ENCODE results near the gene PCDH1. TPM values are rescaled to one million over a fixed set of nuclear protein-coding genes. Genes with fewer than 3 reads are reported as not detected.
A peak's percentile ranks its signal among the peaks of the same experiment; 100 is the strongest.

Gene PCDH1
- total and polyA plus RNA-seq, 2 of the 8 experiments (the other 6 are each of a cell fraction or from before 2014, with no cell fraction given) = 101 to 102 TPM

DNA sequence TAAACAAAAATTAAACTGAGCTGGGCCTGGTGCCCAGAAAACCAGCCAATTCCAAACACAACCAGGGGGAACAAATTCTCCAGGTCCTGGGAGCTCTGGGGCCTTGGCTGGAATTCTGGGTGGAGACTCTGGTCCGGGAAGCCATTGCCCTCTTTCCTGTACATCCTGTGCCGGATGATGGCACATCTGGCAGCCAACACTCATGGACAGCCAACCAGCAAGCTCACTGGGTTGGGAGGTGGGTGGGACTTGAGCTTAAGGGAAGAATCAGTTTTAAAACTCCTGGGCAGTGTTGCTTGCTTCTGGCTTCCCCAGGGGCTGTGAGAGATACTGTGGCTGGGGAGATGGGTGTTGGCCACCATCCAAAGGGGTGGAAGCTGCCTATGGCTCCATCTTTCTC is 56.1 kb downstream of the PCDH1 start:
- no peak overlapping the region for H3K4me3 ChIP-seq (ENCODE audit: extremely low read depth in 1 of 4, insufficient read depth in 2 of 4, low read depth in 3 of 4, low read length in 4 of 4)
- ChIA-PET CTCF (ENCODE audit: partially characterized antibody) (interaction anchor here (0.7 to 14.3 kb wide), 28 partner anchors 8 to 153 kb away, joined by 3 to 232 read pairs (median 4); partner anchors contain the start of genes PCDH1, PCDH12 and RNF14), POLR2A (ENCODE audit: partially characterized antibody) (interaction anchor here (0.6 to 14.8 kb wide), 8 partner anchors 10 to 61 kb away, joined by 3 to 160 read pairs (median 8); partner anchors contain the start of gene PCDH1)
- no peak overlapping the region for H3K56ac ChIP-seq (replicated peaks; ENCODE audit: insufficient read length, low read depth, low read length)
- H3K79me2 ChIP-seq (ENCODE audit: control insufficient read depth in 1 of 2, insufficient read depth in 2 of 2, low read length in 2 of 2) = no peaks in the 10 kb centered on the region
- no peak overlapping the region for H3K14ac ChIP-seq (ENCODE audit: insufficient read length)
- H3K23me2 ChIP-seq (ENCODE audit: low read depth, low read length) = peaks cover under 1% of the 10 kb centered on the region; the same call in 1 of the 2 replicates
- H4K5ac ChIP-seq (ENCODE audit: insufficient read length, low read depth, low read length) = no peak overlapping the region
- peak overlapping the region; percentile 73 for H2BK20ac ChIP-seq (ENCODE audit: low read length)
- H2BK15ac ChIP-seq (ENCODE audit: low read length) = peak overlapping the region; percentile 62; the same call in 1 of the 2 replicates
- H3K4ac ChIP-seq (replicated peaks; ENCODE audit: insufficient read length, low read depth, low read length) = no peak overlapping the region
- 100% methylated on average over 2 of the region's 2 CpGs; no CpG with 5 or more reads in 1 of the 2 experiments for WGBS, 2 experiments (ENCODE audit: extremely low coverage in 1 of 2, insufficient coverage in 1 of 2, insufficient read length in 1 of 2, insufficient replicate concordance in 2 of 2, low coverage in 1 of 2, low lambda C conversion rate in 2 of 2, missing lambda C conversion rate in 1 of 2)
- H4K91ac ChIP-seq (replicated peaks; ENCODE audit: insufficient read length, low read length) = peak overlapping the region; percentile 75
- no peaks in the 10 kb centered on the region for H3K36me3 ChIP-seq (ENCODE audit: control insufficient read depth in 2 of 4, insufficient read depth in 4 of 4, low read length in 3 of 4)
- H2AK5ac ChIP-seq (ENCODE audit: low read depth, low read length) = peak overlapping the region; percentile 86
- peak overlapping the region; percentile 98 for H2BK12ac ChIP-seq (ENCODE audit: low read depth, low read length)
- no peaks in the 10 kb centered on the region for H4K20me1 ChIP-seq (replicated peaks in 1 of 2; ENCODE audit: control insufficient read depth in 1 of 2, insufficient read depth in 2 of 2, low read length in 2 of 2)
- peaks cover 17 to 26% (median 20%) of the 10 kb centered on the region in 4 experiments for H3K4me1 ChIP-seq (replicated peaks in 1 of 4; ENCODE audit: control insufficient read depth in 3 of 4, insufficient read depth in 4 of 4, low read length in 3 of 4)
- no peak for DNase-seq (ENCODE audit: low read depth in 1 of 2, low spot score in 2 of 2)
- peak overlapping the region; percentile 31 for H2BK120ac ChIP-seq (replicated peaks; ENCODE audit: low read depth, low read length)
- H2AFZ ChIP-seq (ENCODE audit: low read length) = no peak overlapping the region
- no peaks in the 10 kb centered on the region for H3K27me3 ChIP-seq (replicated peaks in 1 of 4; ENCODE audit: control insufficient read depth in 3 of 4, extremely low read depth in 1 of 4, insufficient read depth in 3 of 4, low read length in 3 of 4)
- no peak overlapping the region for H3K27ac ChIP-seq (ENCODE audit: low read depth, low read length)
- H3K23ac ChIP-seq (ENCODE audit: insufficient read length) = no peak overlapping the region
- H4K8ac ChIP-seq (ENCODE audit: extremely low read depth, insufficient read depth, low read length) = no peak overlapping the region
- H3K18ac ChIP-seq (ENCODE audit: extremely low read depth, low read length) = peak overlapping the region; percentile 62
- no peak for FAIRE-seq
- no peak overlapping the region for H3K9ac ChIP-seq (replicated peaks in 1 of 4; ENCODE audit: extremely low read depth in 1 of 4, low read depth in 3 of 4, low read length in 3 of 4)
- H3K4me2 ChIP-seq (ENCODE audit: insufficient read depth in 1 of 2, low read depth in 2 of 2, low read length in 2 of 2) = no peak overlapping the region
- H2BK5ac ChIP-seq (ENCODE audit: low read depth, low read length) = peak overlapping the region; percentile 96
- H3K79me1 ChIP-seq (ENCODE audit: low read depth, low read length) = no peaks in the 10 kb centered on the region
- no peaks in the 10 kb centered on the region for H3K9me3 ChIP-seq (ENCODE audit: insufficient read depth in 2 of 2, low read depth in 1 of 2, low read length in 1 of 2)
- no peak for TF ChIP-seq HDAC2 (IDR thresholded peaks at IDR 0.05; ENCODE audit: borderline replicate concordance in 1 of 2, low read depth in 2 of 2, low read length in 2 of 2)
- no peak for TF ChIP-seq SP4 (IDR thresholded peaks at IDR 0.05; ENCODE audit: low read length)
- TF ChIP-seq E2F6 (IDR thresholded peaks at IDR 0.05) = no peak
- no peak for TF ChIP-seq NRF1 (IDR thresholded peaks at IDR 0.05; ENCODE audit: low read depth, low read length)
- no peak for TF ChIP-seq GABPA (IDR thresholded peaks at IDR 0.05; ENCODE audit: borderline replicate concordance, insufficient read depth, low read length)
- no peak for TF ChIP-seq ZNF274 (IDR thresholded peaks at IDR 0.05; ENCODE audit: borderline replicate concordance, extremely low read depth, low read length)

Data from H1 (cell line).